IMR-90 (cell line): ENCODE measurements around the gene DRD4. TPM values are rescaled to one million over a fixed set of nuclear protein-coding genes. Genes with fewer than 3 reads are reported as not detected.

Source experiments
- ATAC-seq: fragments of 200-7000 bp; cut with Tn5 transposase; 2 replicates; pipeline ENCODE4 v1.9.1; 2020; ENCODE audit warnings: low read depth, mild to moderate bottlenecking, moderate library complexity
- BruUV-seq: library from RNA; stranded (reverse); fragments of 400-500 nt; replicated peaks from 2 replicates; lab custom pipeline; 2021; lab: Mats Ljungman, UMichigan
- CTCF ChIA-PET: fragments of 300-600 bp; formaldehyde crosslinking; extraction: SDS; loops from one replicate; lab custom pipeline; 2021; ENCODE audit warnings: antibody characterized with exemption; lab: Yijun Ruan, JAX
- POLR2A ChIA-PET: fragments of 300-600 bp; sonication (Branson Sonifier 250); formaldehyde crosslinking; loops from one replicate; lab custom pipeline; 2022; ENCODE audit warnings: antibody characterized with exemption; ENCODE audit not compliant: unreplicated experiment; lab: Charles Lee
- DNase-seq: peaks from one replicate; pipeline ENCODE4 v3.0.0; 2013
- H2AFZ ChIP-seq: replicated peaks from 2 replicates; pipeline ENCODE3; 2013; ENCODE audit warnings: low read length, mild to moderate bottlenecking; ENCODE audit not compliant: poor library complexity
- H2AK5ac ChIP-seq: 2 replicates; pipeline ENCODE4 v1.6.1; 2013; ENCODE audit warnings: low read depth, low read length, inconsistent platforms
- H2AK9ac ChIP-seq: replicated peaks from 2 replicates; pipeline ENCODE3; 2013; ENCODE audit warnings: mild to moderate bottlenecking, low read depth, low read length, moderate library complexity; ENCODE audit not compliant: poor library complexity
- H2BK120ac ChIP-seq: 2 replicates; pipeline ENCODE4 v1.6.1; 2013; ENCODE audit warnings: low read depth, low read length, inconsistent platforms
- H2BK15ac ChIP-seq: 3 replicates; pipeline ENCODE4 v1.6.1; 2013; ENCODE audit warnings: low read depth, low read length, inconsistent platforms
- H2BK20ac ChIP-seq: 2 replicates; pipeline ENCODE4 v1.6.1; 2013; ENCODE audit warnings: low read depth, mild to moderate bottlenecking, inconsistent platforms, low read length, moderate library complexity
- H2BK5ac ChIP-seq: 2 replicates; pipeline ENCODE4 v1.6.1; 2013; ENCODE audit warnings: mild to moderate bottlenecking, low read depth, low read length, inconsistent platforms; ENCODE audit not compliant: poor library complexity, severe bottlenecking
- H3K14ac ChIP-seq: replicated peaks from 2 replicates; pipeline ENCODE4 v1.6.1; 2013; ENCODE audit warnings: low read depth, low read length, inconsistent platforms
- H3K18ac ChIP-seq: 2 replicates; pipeline ENCODE4 v1.6.1; 2013; ENCODE audit warnings: low read depth, low read length, control low read depth
- H3K23ac ChIP-seq: 2 replicates; pipeline ENCODE4 v1.6.1; 2013; ENCODE audit warnings: low read depth, low read length, inconsistent platforms
- H3K27ac ChIP-seq: 2 replicates; pipeline ENCODE4 v1.5.1; 2013; ENCODE audit warnings: mild to moderate bottlenecking, control low read depth, low read length; ENCODE audit not compliant: insufficient read depth
- H3K27me3 ChIP-seq: 2 replicates; pipeline ENCODE4 v1.6.1; 2013; ENCODE audit warnings: low read length; ENCODE audit not compliant: control insufficient read depth, insufficient read depth
- H3K36me3 ChIP-seq: 2 replicates; pipeline ENCODE4 v1.6.1; 2013; ENCODE audit warnings: low read length, mixed read lengths; ENCODE audit not compliant: control insufficient read depth, insufficient read depth
- H3K4ac ChIP-seq: 2 replicates; pipeline ENCODE4 v1.6.1; 2013; ENCODE audit warnings: low read depth, low read length, inconsistent platforms
- H3K4me1 ChIP-seq: 2 replicates; pipeline ENCODE4 v1.6.1; 2013; ENCODE audit warnings: low read length, mixed read lengths; ENCODE audit not compliant: control insufficient read depth, insufficient read depth
- H3K4me2 ChIP-seq: 2 replicates; pipeline ENCODE4 v1.6.1; 2013; ENCODE audit warnings: low read depth, mild to moderate bottlenecking, control low read depth, low read length, moderate library complexity
- H3K4me3 ChIP-seq: 2 replicates; pipeline ENCODE4 v1.5.1; 2013; ENCODE audit warnings: low read depth, mild to moderate bottlenecking, control low read depth, low read length, moderate library complexity; ENCODE audit not compliant: insufficient read depth
- H3K56ac ChIP-seq: 2 replicates; pipeline ENCODE4 v1.6.1; 2013; ENCODE audit warnings: low read length, inconsistent platforms; ENCODE audit not compliant: insufficient read depth; ENCODE audit errors: extremely low read depth
- H3K79me1 ChIP-seq, 2 experiments: 2 replicates each; pipeline ENCODE4 v1.6.1; 2013; ENCODE audit warnings: low read length in 2 of 2, inconsistent platforms in 1 of 2, low read depth in 1 of 2
- H3K9ac ChIP-seq: 2 replicates; pipeline ENCODE4 v1.6.1; 2013; ENCODE audit warnings: low read depth, low read length, control low read depth
- H3K9me1 ChIP-seq: 2 replicates; pipeline ENCODE4 v1.6.1; 2013; ENCODE audit warnings: low read length, inconsistent platforms; ENCODE audit not compliant: insufficient read depth
- H3K9me3 ChIP-seq: 2 replicates; pipeline ENCODE4 v1.6.1; 2013; ENCODE audit warnings: low read length; ENCODE audit not compliant: control insufficient read depth, insufficient read depth
- H4K20me1 ChIP-seq: 2 replicates; pipeline ENCODE4 v1.6.1; 2013; ENCODE audit warnings: low read length, inconsistent platforms; ENCODE audit not compliant: insufficient read depth
- H4K5ac ChIP-seq: 2 replicates; pipeline ENCODE4 v1.6.1; 2013; ENCODE audit warnings: mild to moderate bottlenecking, low read depth, low read length, control low read depth
- H4K8ac ChIP-seq, 2 experiments: 2 replicates each; pipeline ENCODE4 v1.6.1; 2013; ENCODE audit warnings: low read depth in 2 of 2, low read length in 2 of 2, control low read depth in 1 of 2, inconsistent platforms in 1 of 2
- H4K91ac ChIP-seq: 2 replicates; pipeline ENCODE4 v1.6.1; 2013; ENCODE audit warnings: low read depth, low read length, inconsistent platforms; ENCODE audit not compliant: insufficient read depth
- BHLHE40 ChIP-seq: fragments of 150-350 bp; IDR thresholded peaks from 2 replicates; pipeline ENCODE4 v1.6.1; 2016; ENCODE audit warnings: mild to moderate bottlenecking, low read depth, low read length
- CHD1 ChIP-seq: IDR thresholded peaks from 2 replicates; pipeline ENCODE4 v1.6.1; 2012; ENCODE audit warnings: low read depth, low read length, improper control_type of control experiment
- FOS ChIP-seq: fragments of 150-350 bp; IDR thresholded peaks from 2 replicates; pipeline ENCODE4 v1.6.1; 2016; ENCODE audit warnings: low read depth, low read length
- MAZ ChIP-seq: IDR thresholded peaks from 2 replicates; pipeline ENCODE4 v1.6.1; 2012; ENCODE audit warnings: low read depth, mild to moderate bottlenecking, low read length, improper control_type of control experiment, moderate library complexity, borderline replicate concordance
- MXI1 ChIP-seq: IDR thresholded peaks from 2 replicates; pipeline ENCODE4 v1.6.1; 2012; ENCODE audit warnings: low read depth, mild to moderate bottlenecking, low read length, moderate library complexity, borderline replicate concordance
- RAD21 ChIP-seq: IDR thresholded peaks from 2 replicates; pipeline ENCODE4 v1.6.1; 2012; ENCODE audit warnings: low read length, improper control_type of control experiment
- RFX5 ChIP-seq: IDR thresholded peaks from 2 replicates; pipeline ENCODE4 v1.8.0; 2012; ENCODE audit warnings: low read depth, mild to moderate bottlenecking, low read length, moderate library complexity
- SMC3 ChIP-seq: fragments of 150-350 bp; IDR thresholded peaks from 2 replicates; pipeline ENCODE4 v1.6.1; 2016; ENCODE audit warnings: low read depth, mild to moderate bottlenecking, antibody characterized with exemption, low read length, moderate library complexity
- WGBS, 2 experiments: methylation state at CpG; one replicate each; pipeline versions ENCODE4 v1.1.5 to v1.1.7; 2013; ENCODE audit warnings: missing lambda C conversion rate in 2 of 2; ENCODE audit not compliant: insufficient read length in 1 of 2; ENCODE audit errors: extremely low coverage in 2 of 2; 5-methylcytosine and 5-hydroxymethylcytosine counted together
- dilution Hi-C: fragments of 300-500 bp; cut with HindIII; formaldehyde crosslinking; loops from one replicate; pipeline ENCODE4 v1.14.3; 2018; ENCODE audit warnings: low sequenced_read_pairs; ENCODE audit not compliant: unreplicated experiment
- in situ Hi-C: fragments of 300-500 bp; cut with MboI; formaldehyde crosslinking; loops from 3 replicates; pipeline ENCODE4 v1.14.3; 2019; ENCODE audit warnings: low sequenced_read_pairs, inconsistent platforms, mixed read lengths
- intact Hi-C: fragments of 100-400 bp; cut with micrococcal nuclease; formaldehyde crosslinking; loops from 2 replicates; pipeline ENCODE4 v1.10.0; 2022
- polyA plus RNA-seq, 3 experiments: library from polyadenylated mRNA; depleted of rRNA; stranded (reverse); fragments of >200 nt; gene quantifications; 2 replicates each; pipeline ENCODE4 v1.2.3, GENCODE V29; 2012; ENCODE audit warnings: low replicate concordance in 1 of 3
- total RNA-seq: library from RNA; depleted of rRNA; stranded (reverse); fragments of >200 nt; gene quantifications from 2 replicates; pipeline ENCODE4 v1.2.3, GENCODE V29; 2012
- TF ChIP-seq, protein P1 (sequence below): conservative IDR thresholded peaks from 2 replicates; pipeline ENCODE4 v1.5.1; 2012; ENCODE audit warnings: mild to moderate bottlenecking, low read depth, low read length, improper control_type of control experiment
- TF ChIP-seq, protein P2 (sequence below): fragments of 150-350 bp; IDR thresholded peaks from 2 replicates; pipeline ENCODE4 v1.6.1; 2016; ENCODE audit warnings: low read depth, mild to moderate bottlenecking, low read length, moderate library complexity, borderline replicate concordance

The DRD4 gene
- total and polyA plus RNA-seq, 2 of the 4 experiments (the other 2 are of a cell fraction): not detected

DNA sequence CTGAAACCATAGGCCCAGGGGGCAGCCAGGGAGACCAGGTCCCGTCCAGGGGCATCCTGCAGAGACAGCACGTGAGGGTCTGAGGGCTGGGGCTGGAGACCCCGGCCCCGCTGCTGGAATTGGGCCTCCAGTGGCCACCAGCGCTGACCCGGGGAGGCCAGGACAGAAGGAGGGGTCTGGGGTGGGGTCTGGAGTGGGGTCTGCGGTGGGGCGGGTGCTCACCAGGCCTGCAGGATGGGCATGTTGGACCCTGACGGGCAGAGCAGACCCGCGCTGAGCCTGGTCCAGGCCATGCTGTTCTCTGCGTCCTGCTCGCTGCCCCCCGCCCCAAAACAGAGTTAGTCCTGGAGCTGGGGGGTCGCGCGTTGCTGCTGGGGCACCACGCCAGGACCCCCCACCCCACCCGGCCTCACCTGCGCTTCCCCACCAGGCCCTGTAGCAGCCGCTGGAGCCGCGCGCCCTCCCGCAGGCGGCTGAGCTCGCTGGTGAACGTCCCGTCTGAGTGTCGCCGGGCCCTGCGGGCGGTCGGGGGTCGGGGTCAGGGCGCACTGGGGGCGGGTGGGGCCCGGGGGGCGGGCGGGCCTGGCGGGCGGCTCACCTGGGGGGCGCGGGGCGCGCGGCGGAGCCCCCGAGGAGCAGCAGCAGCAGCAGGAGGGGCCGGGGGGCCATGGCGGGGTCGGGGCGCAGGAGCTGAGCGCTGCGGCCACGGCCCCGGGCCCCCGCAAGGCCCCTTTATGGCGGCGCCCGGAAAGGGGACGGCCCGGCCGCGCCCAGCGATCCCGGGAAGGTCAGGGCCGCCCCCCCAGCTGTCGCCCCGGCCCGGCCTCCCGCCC lies 10.4 kb upstream of the DRD4 start, which contains the start of gene SCT:
SCT (minus strand) TSS at position 707 of the 833 bp plus-strand sequence; CDS start at position 669, 38 bp downstream.
- H2AK9ac ChIP-seq: peak within 1 kb of the TSS; percentile 4
- no peak within 1 kb of the TSS for H3K27ac ChIP-seq
- dilution Hi-C loops (no loop called here), intact Hi-C loops (no loop called here), in situ Hi-C loops (no loop called here)
- no peak within 1 kb of the TSS for H2BK120ac ChIP-seq
- POLR2A ChIA-PET: no interaction called here
- no peak within 1 kb of the TSS for H3K23ac ChIP-seq
- TF ChIP-seq, protein P1, sequence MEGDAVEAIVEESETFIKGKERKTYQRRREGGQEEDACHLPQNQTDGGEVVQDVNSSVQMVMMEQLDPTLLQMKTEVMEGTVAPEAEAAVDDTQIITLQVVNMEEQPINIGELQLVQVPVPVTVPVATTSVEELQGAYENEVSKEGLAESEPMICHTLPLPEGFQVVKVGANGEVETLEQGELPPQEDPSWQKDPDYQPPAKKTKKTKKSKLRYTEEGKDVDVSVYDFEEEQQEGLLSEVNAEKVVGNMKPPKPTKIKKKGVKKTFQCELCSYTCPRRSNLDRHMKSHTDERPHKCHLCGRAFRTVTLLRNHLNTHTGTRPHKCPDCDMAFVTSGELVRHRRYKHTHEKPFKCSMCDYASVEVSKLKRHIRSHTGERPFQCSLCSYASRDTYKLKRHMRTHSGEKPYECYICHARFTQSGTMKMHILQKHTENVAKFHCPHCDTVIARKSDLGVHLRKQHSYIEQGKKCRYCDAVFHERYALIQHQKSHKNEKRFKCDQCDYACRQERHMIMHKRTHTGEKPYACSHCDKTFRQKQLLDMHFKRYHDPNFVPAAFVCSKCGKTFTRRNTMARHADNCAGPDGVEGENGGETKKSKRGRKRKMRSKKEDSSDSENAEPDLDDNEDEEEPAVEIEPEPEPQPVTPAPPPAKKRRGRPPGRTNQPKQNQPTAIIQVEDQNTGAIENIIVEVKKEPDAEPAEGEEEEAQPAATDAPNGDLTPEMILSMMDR: no peak
- TF ChIP-seq RAD21 (no peak), MAZ (no peak), FOS (no peak), MXI1 (no peak), CHD1 (no peak), RFX5 (no peak), BHLHE40 (no peak), SMC3 (no peak)
- TF ChIP-seq, protein P2, sequence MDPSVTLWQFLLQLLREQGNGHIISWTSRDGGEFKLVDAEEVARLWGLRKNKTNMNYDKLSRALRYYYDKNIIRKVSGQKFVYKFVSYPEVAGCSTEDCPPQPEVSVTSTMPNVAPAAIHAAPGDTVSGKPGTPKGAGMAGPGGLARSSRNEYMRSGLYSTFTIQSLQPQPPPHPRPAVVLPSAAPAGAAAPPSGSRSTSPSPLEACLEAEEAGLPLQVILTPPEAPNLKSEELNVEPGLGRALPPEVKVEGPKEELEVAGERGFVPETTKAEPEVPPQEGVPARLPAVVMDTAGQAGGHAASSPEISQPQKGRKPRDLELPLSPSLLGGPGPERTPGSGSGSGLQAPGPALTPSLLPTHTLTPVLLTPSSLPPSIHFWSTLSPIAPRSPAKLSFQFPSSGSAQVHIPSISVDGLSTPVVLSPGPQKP: no peak
- no peak within 1 kb of the TSS for H4K91ac ChIP-seq
- no peaks in the 10 kb centered on the region for H3K9me3 ChIP-seq
- peaks cover 4% of the 10 kb centered on the region; the same call in 1 of the 2 replicates for H3K4me1 ChIP-seq
- H3K36me3 ChIP-seq: peaks cover 2% of the 10 kb centered on the region; the same call in 1 of the 2 replicates
- no peak within 1 kb of the TSS for H2AK5ac ChIP-seq
- H3K9ac ChIP-seq: no peak within 1 kb of the TSS
- no peak within 1 kb of the TSS for H3K18ac ChIP-seq
- no peak within 1 kb of the TSS for H2BK15ac ChIP-seq
- no peak within 1 kb of the TSS for H3K56ac ChIP-seq
- H3K4me2 ChIP-seq: no peak within 1 kb of the TSS
- peaks cover 6% of the 10 kb centered on the region; the same call in 1 of the 2 replicates for H3K9me1 ChIP-seq
- H4K8ac ChIP-seq: no peak within 1 kb of the TSS
- no peak within 1 kb of the TSS for H3K4ac ChIP-seq
- WGBS, 2 experiments: 46% methylated on average over 10 of the region's 72 CpGs; no CpG with 5 or more reads in 1 of the 2 experiments
- H4K5ac ChIP-seq: no peak within 1 kb of the TSS
- H3K14ac ChIP-seq: no peak within 1 kb of the TSS
- CTCF ChIA-PET: no interaction called here
- BruUV-seq: no TSS peak
- ATAC-seq: no peak
- no peak within 1 kb of the TSS for H2AFZ ChIP-seq
- DNase-seq: no peak
- peaks cover 2% of the 10 kb centered on the region; the same call in 1 of the 2 replicates for H3K27me3 ChIP-seq
- H2BK20ac ChIP-seq: no peak within 1 kb of the TSS
- H3K4me3 ChIP-seq: no peak within 1 kb of the TSS
- H4K20me1 ChIP-seq: peaks cover 6% of the 10 kb centered on the region; the same call in 1 of the 2 replicates
- no peak within 1 kb of the TSS for H2BK5ac ChIP-seq
- no peaks in the 10 kb centered on the region for H3K79me1 ChIP-seq
